Measurements from ENCODE around the gene CDH20.

DNA sequence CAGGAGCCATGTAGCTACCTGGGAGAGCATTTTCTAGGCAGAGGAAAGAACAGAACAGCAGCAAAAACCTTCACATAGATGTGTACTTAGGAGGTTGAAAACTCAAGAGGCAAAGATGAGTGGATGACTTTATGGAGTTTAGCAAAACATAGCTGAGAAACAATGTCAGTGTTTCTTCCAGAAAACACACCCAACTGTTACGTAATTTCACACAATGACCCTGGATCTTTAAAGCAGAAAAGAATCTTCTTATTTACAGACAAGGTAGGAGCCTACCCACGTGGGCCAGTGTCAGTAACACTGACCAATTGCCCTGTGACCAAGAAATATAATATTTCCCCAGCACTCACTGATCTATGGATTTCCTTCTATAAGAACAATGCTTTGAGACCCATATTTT lies 254.6 kb downstream of the CDH20 start:
- TF ChIP-seq, protein P1, sequence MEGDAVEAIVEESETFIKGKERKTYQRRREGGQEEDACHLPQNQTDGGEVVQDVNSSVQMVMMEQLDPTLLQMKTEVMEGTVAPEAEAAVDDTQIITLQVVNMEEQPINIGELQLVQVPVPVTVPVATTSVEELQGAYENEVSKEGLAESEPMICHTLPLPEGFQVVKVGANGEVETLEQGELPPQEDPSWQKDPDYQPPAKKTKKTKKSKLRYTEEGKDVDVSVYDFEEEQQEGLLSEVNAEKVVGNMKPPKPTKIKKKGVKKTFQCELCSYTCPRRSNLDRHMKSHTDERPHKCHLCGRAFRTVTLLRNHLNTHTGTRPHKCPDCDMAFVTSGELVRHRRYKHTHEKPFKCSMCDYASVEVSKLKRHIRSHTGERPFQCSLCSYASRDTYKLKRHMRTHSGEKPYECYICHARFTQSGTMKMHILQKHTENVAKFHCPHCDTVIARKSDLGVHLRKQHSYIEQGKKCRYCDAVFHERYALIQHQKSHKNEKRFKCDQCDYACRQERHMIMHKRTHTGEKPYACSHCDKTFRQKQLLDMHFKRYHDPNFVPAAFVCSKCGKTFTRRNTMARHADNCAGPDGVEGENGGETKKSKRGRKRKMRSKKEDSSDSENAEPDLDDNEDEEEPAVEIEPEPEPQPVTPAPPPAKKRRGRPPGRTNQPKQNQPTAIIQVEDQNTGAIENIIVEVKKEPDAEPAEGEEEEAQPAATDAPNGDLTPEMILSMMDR (IDR thresholded peaks at IDR 0.05): no peak
- TF ChIP-seq POLR2A (IDR thresholded peaks at IDR 0.05): no peak

Measured in suprapubic skin (tissue), 3 donors.